Measurements from ENCODE around the gene CKM.

CKM gene

GRCh38 chr19:45305007-45305406, 17.7 kb downstream of the CKM start:
- TF ChIP-seq CTCF (conservative IDR thresholded peaks at IDR 0.05) (no peak), ZFX (IDR thresholded peaks at IDR 0.05) (no peak)
- H3K27ac ChIP-seq: no peak overlapping the region

GRCh38 chr19:45304141-45304926, 18.3 kb downstream of the CKM start:
- no peak for TF ChIP-seq CTCF (conservative IDR thresholded peaks at IDR 0.05)
- TF ChIP-seq ZFX (IDR thresholded peaks at IDR 0.05): no peak
- no peak overlapping the region for H3K27ac ChIP-seq

- no peak for TF ChIP-seq ZFX (IDR thresholded peaks at IDR 0.05)
- no peak for TF ChIP-seq CTCF (conservative IDR thresholded peaks at IDR 0.05)
- no peak overlapping the region for H3K27ac ChIP-seq
Measured at GRCh38 chr19:45303269-45304060, 19.2 kb downstream of the CKM start.

GRCh38 chr19:45302416-45302815, 20.3 kb downstream of the CKM start:
- no peak for TF ChIP-seq ZFX (IDR thresholded peaks at IDR 0.05)
- H3K27ac ChIP-seq: no peak overlapping the region

GRCh38 chr19:45299719-45300118, 23.0 kb downstream of the CKM start:
- no peak overlapping the region for H3K27ac ChIP-seq
- TF ChIP-seq CTCF (conservative IDR thresholded peaks at IDR 0.05) (no peak), ZFX (IDR thresholded peaks at IDR 0.05) (no peak)

GRCh38 chr19:45298264-45298663, 24.4 kb downstream of the CKM start:
- TF ChIP-seq ZFX (IDR thresholded peaks at IDR 0.05): no peak
- H3K27ac ChIP-seq: no peak overlapping the region

- H3K27ac ChIP-seq: no peak overlapping the region
Measured at GRCh38 chr19:45297674-45298073, 25.0 kb downstream of the CKM start.

More at GRCh38 chr19:45297674-45298073, 25.0 kb downstream of the CKM start:
- TF ChIP-seq CTCF (conservative IDR thresholded peaks at IDR 0.05) (no peak), ZFX (IDR thresholded peaks at IDR 0.05) (no peak)

Measured in C4-2B (cell line).